HEK293 (cell line): Measurements from ENCODE around the gene PARP11.

Experiments
- CTCF ChIA-PET: fragments of 350-600 bp; formaldehyde crosslinking; extraction: SDS; loops from one replicate; lab custom pipeline; 2021; ENCODE audit warnings: antibody characterized with exemption; lab: Yijun Ruan, JAX
- POLR2A ChIA-PET: fragments of 300-600 bp; formaldehyde crosslinking; extraction: SDS; loops from one replicate; lab custom pipeline; 2020; ENCODE audit warnings: antibody characterized with exemption, inconsistent platforms; lab: Yijun Ruan, JAX
- H3K27ac ChIP-seq: fragments of 200-500 bp; sonication (Bioruptor generic); 2 replicates; pipeline ENCODE4 v1.5.1; 2014; ENCODE audit warnings: low read depth, low read length, control low read depth, inconsistent platforms; ENCODE audit errors: extremely low read depth
- H3K36me3 ChIP-seq, 2 experiments: fragments of 200-500 bp in 1 of 2; sonication (Bioruptor generic) in 1 of 2; 1 replicate in 1 of 2; 2 replicates in 1 of 2; pipeline ENCODE4 v1.5.1; 2014 to 2017; ENCODE audit warnings: inconsistent platforms in 2 of 2, low read length in 2 of 2; ENCODE audit not compliant: control insufficient read depth in 2 of 2, insufficient read depth in 1 of 2
- H3K4me1 ChIP-seq: fragments of 200-500 bp; sonication (Bioruptor generic); 2 replicates; pipeline ENCODE4 v1.5.1; 2014; ENCODE audit warnings: mild to moderate bottlenecking, low read length, inconsistent platforms; ENCODE audit not compliant: control insufficient read depth, insufficient read depth
- H3K4me3 ChIP-seq: 2 replicates; pipeline ENCODE4 v1.5.1; 2011; ENCODE audit warnings: low read depth, mild to moderate bottlenecking, control low read depth, low read length, moderate library complexity
- H3K9me3 ChIP-seq: fragments of 200-500 bp; sonication (Bioruptor generic); 2 replicates; pipeline ENCODE4 v1.5.1; 2014; ENCODE audit warnings: low read depth, low read length, inconsistent platforms; ENCODE audit not compliant: control insufficient read depth, insufficient read depth
- FEZF1 ChIP-seq: fragments of 450-650 bp; formaldehyde crosslinking; IDR thresholded peaks from 2 replicates; pipeline ENCODE4 v1.5.1; 2016; ENCODE audit warnings: missing biosample characterization, missing genetic modification characterization
- HOXA7 ChIP-seq: sonication (generic); formaldehyde crosslinking; IDR thresholded peaks from 2 replicates; pipeline ENCODE4 v1.8.1; 2022; ENCODE audit warnings: missing genetic modification reagents, borderline replicate concordance
- PRDM1 ChIP-seq: fragments of 450-650 bp; formaldehyde crosslinking; IDR thresholded peaks from 2 replicates; pipeline ENCODE4; 2016; ENCODE audit warnings: missing biosample characterization, missing genetic modification characterization
- PRDM6 ChIP-seq: fragments of 450-650 bp; formaldehyde crosslinking; IDR thresholded peaks from 2 replicates; pipeline ENCODE4 v1.5.1; 2017; ENCODE audit warnings: missing biosample characterization, missing genetic modification characterization
- SALL2 ChIP-seq: fragments of 450-650 bp; formaldehyde crosslinking; IDR thresholded peaks from 2 replicates; pipeline ENCODE4 v1.5.0; 2017; ENCODE audit warnings: missing biosample characterization, mild to moderate bottlenecking, missing genetic modification characterization, borderline replicate concordance
- WT1 ChIP-seq: fragments of 450-650 bp; formaldehyde crosslinking; IDR thresholded peaks from 2 replicates; pipeline ENCODE4 v1.5.1; 2016; ENCODE audit warnings: missing biosample characterization, missing genetic modification characterization
- YY2 ChIP-seq: fragments of 450-650 bp; formaldehyde crosslinking; IDR thresholded peaks from 2 replicates; pipeline ENCODE4 v1.5.1; 2016; ENCODE audit warnings: missing biosample characterization, missing genetic modification characterization
- ZBTB1 ChIP-seq: fragments of 450-650 bp; formaldehyde crosslinking; IDR thresholded peaks from 2 replicates; pipeline ENCODE4 v1.5.1; 2016; ENCODE audit warnings: missing biosample characterization, missing genetic modification characterization
- ZBTB7A ChIP-seq: fragments of 450-650 bp; formaldehyde crosslinking; IDR thresholded peaks from 2 replicates; pipeline ENCODE4 v1.5.1; 2016; ENCODE audit warnings: low read depth, missing biosample characterization, missing genetic modification characterization
- ZNF184 ChIP-seq: fragments of 450-650 bp; IDR thresholded peaks from 2 replicates; pipeline ENCODE4 v1.5.1; 2018; ENCODE audit warnings: missing biosample characterization, mild to moderate bottlenecking, missing genetic modification characterization
- ZNF23 ChIP-seq: fragments of 450-650 bp; formaldehyde crosslinking; IDR thresholded peaks from 2 replicates; pipeline ENCODE4 v1.5.1; 2016; ENCODE audit warnings: missing biosample characterization, missing genetic modification characterization, borderline replicate concordance
- ZNF548 ChIP-seq: fragments of 450-650 bp; formaldehyde crosslinking; IDR thresholded peaks from 2 replicates; pipeline ENCODE4 v1.5.1; 2016; ENCODE audit warnings: missing biosample characterization, missing genetic modification characterization
- ZNF623 ChIP-seq: fragments of 450-650 bp; formaldehyde crosslinking; IDR thresholded peaks from 2 replicates; pipeline ENCODE4 v1.5.1; 2016; ENCODE audit warnings: missing biosample characterization, missing genetic modification characterization
- ZNF654 ChIP-seq: fragments of 450-650 bp; formaldehyde crosslinking; IDR thresholded peaks from 2 replicates; pipeline ENCODE4 v1.5.1; 2016; ENCODE audit warnings: low read depth, missing biosample characterization, missing genetic modification characterization
- ZSCAN30 ChIP-seq: fragments of 450-650 bp; IDR thresholded peaks from 2 replicates; pipeline ENCODE4 v1.5.1; 2018; ENCODE audit warnings: missing biosample characterization, mild to moderate bottlenecking, missing genetic modification characterization, moderate library complexity
- ZXDB ChIP-seq: fragments of 450-650 bp; formaldehyde crosslinking; IDR thresholded peaks from 2 replicates; pipeline ENCODE4 v1.5.1; 2016; ENCODE audit warnings: missing biosample characterization, missing genetic modification characterization
- TF ChIP-seq, protein P1 (sequence below): fragments of 450-650 bp; formaldehyde crosslinking; IDR thresholded peaks from 2 replicates; pipeline ENCODE4 v1.5.1; 2017; ENCODE audit warnings: missing biosample characterization, missing genetic modification characterization
- TF ChIP-seq, protein P2 (sequence below): fragments of 450-650 bp; formaldehyde crosslinking; IDR thresholded peaks from 2 replicates; pipeline ENCODE4 v1.5.1; 2016; ENCODE audit warnings: missing biosample characterization, missing genetic modification characterization

The PARP11 gene

GRCh38 chr12:3879846-3880245, 6.6 kb upstream of the PARP11 start:
- H3K4me3 ChIP-seq: no peak overlapping the region
- no peaks in the 10 kb centered on the region for H3K36me3 ChIP-seq
- ChIA-PET POLR2A (no interaction called here), CTCF (no interaction called here)
- H3K27ac ChIP-seq: no peak overlapping the region
- no peaks in the 10 kb centered on the region for H3K9me3 ChIP-seq
- H3K4me1 ChIP-seq: no peaks in the 10 kb centered on the region
- TF ChIP-seq SALL2 (tag by site-specific recombination): no peak
- TF ChIP-seq, all 188 proteins: peak for 0

DNA sequence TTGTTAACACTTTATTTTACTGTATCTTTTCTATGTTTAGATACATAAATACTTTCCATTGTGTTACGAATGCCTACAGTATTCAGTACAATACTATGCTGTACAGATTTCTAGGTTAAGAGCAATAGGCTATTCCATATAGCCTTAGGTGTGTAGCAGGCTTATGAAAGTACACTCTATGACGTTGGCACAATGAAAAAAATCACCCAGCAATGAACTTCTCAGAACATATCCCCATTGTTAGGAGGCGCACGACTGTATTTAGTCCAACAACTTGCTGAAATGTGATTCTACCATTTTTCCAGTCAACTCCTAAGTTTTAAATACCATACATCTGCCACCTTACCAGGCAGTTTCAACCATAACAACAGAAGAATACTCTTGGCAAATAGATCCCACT, 1.8 kb downstream of the PARP11 start:
- no peaks in the 10 kb centered on the region for H3K9me3 ChIP-seq
- H3K27ac ChIP-seq: no peak overlapping the region
- ChIA-PET CTCF (no interaction called here), POLR2A (no interaction called here)
- TF ChIP-seq, protein P1, sequence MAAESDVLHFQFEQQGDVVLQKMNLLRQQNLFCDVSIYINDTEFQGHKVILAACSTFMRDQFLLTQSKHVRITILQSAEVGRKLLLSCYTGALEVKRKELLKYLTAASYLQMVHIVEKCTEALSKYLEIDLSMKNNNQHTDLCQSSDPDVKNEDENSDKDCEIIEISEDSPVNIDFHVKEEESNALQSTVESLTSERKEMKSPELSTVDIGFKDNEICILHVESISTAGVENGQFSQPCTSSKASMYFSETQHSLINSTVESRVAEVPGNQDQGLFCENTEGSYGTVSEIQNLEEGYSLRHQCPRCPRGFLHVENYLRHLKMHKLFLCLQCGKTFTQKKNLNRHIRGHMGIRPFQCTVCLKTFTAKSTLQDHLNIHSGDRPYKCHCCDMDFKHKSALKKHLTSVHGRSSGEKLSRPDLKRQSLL (tag by site-specific recombination): no peak
- TF ChIP-seq WT1 (tag by site-specific recombination): no peak
- TF ChIP-seq ZBTB7A (tag by site-specific recombination): no peak
- TF ChIP-seq ZNF184 (tag by site-specific recombination): no peak
- TF ChIP-seq HOXA7: no peak
- TF ChIP-seq ZNF654 (tag by site-specific recombination): no peak
- no peak for TF ChIP-seq ZNF548 (tag by site-specific recombination)
- no peak for TF ChIP-seq YY2 (tag by site-specific recombination)
- no peak for TF ChIP-seq ZBTB1
- TF ChIP-seq, protein P2, sequence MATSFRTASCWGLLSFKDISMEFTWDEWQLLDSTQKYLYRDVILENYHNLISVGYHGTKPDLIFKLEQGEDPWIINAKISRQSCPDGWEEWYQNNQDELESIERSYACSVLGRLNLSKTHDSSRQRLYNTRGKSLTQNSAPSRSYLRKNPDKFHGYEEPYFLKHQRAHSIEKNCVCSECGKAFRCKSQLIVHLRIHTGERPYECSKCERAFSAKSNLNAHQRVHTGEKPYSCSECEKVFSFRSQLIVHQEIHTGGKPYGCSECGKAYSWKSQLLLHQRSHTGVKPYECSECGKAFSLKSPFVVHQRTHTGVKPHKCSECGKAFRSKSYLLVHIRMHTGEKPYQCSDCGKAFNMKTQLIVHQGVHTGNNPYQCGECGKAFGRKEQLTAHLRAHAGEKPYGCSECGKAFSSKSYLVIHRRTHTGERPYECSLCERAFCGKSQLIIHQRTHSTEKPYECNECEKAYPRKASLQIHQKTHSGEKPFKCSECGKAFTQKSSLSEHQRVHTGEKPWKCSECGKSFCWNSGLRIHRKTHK (tag by site-specific recombination): no peak
- H3K4me3 ChIP-seq: no peak overlapping the region; the same call in 1 of the 2 replicates
- peaks cover 6% of the 10 kb centered on the region; the same call in 1 of the 2 replicates for H3K4me1 ChIP-seq
- H3K36me3 ChIP-seq: no peaks in the 10 kb centered on the region; a peak in 1 of 3 replicates

- Histone ChIP-seq H3K27ac (no peak overlapping the region), H3K36me3 (no peaks in the 10 kb centered on the region; a peak in 1 of 3 replicates), H3K4me3 (no peak overlapping the region), H3K9me3 (no peaks in the 10 kb centered on the region; the same call in 1 of the 2 replicates), H3K4me1 (peaks cover 6% of the 10 kb centered on the region; the same call in 1 of the 2 replicates)
- TF ChIP-seq ZNF623 (tag by site-specific recombination): no peak
- peak; percentile 31; the same call in 1 of the 2 replicates for TF ChIP-seq PRDM1
- POLR2A ChIA-PET: no interaction called here
- CTCF ChIA-PET: interaction anchor here (0.7 to 1.1 kb wide), 3 partner anchors 16 to 408 kb away, joined by 3 to 6 read pairs (median 4); no protein-coding TSS in a partner anchor
These were observed 3.3 kb downstream of the PARP11 start for GRCh38 chr12:3869865-3870264.

GRCh38 chr12:3869433-3869832, 3.8 kb downstream of the PARP11 start:
- CTCF ChIA-PET: interaction anchor here (0.7 to 1.3 kb wide), 4 partner anchors 14 to 409 kb away, joined by 3 to 6 read pairs (median 4); no protein-coding TSS in a partner anchor
- Histone ChIP-seq H3K4me3 (no peak overlapping the region), H3K4me1 (peaks cover 6% of the 10 kb centered on the region; the same call in 1 of the 2 replicates), H3K36me3 (no peaks in the 10 kb centered on the region; a peak in 1 of 3 replicates), H3K9me3 (no peaks in the 10 kb centered on the region; the same call in 1 of the 2 replicates), H3K27ac (no peak overlapping the region)
- TF ChIP-seq ZXDB (tag by site-specific recombination): no peak
- no peak for TF ChIP-seq ZSCAN30 (tag by site-specific recombination)
- TF ChIP-seq ZNF23 (tag by site-specific recombination): no peak
- no peak for TF ChIP-seq WT1 (tag by site-specific recombination)
- no peak for TF ChIP-seq PRDM6 (tag by site-specific recombination)
- no peak for TF ChIP-seq FEZF1 (tag by site-specific recombination)
- POLR2A ChIA-PET: no interaction called here
